Stimulated activated CD4-positive, alpha-beta T cell treated with anti-CD3 and anti-CD28 coated beads, Interleukin-1b, Interleukin-23, amount 100 ng/mL, for 4 hours (primary cell): ENCODE measurements around the gene ZNF555.
"Not testable (repeated sequence)": the region's sequence is repeated elsewhere in the genome, so short reads cannot be mapped to it uniquely, and the experiment has no call there.

Experiments used
- DNase-seq, 2 donors: peaks; one replicate each; pipeline ENCODE4 v3.0.0-alpha.2; 2020; ENCODE audit warnings: low read depth in 2 of 2

ZNF555 gene

GRCh38 chr19:2807379-2808128 lies 33.7 kb upstream of the ZNF555 start:
- DNase-seq: no peak

- DNase-seq: no peak
Measured at GRCh38 chr19:2808129-2808941, 32.9 kb upstream of the ZNF555 start.

- DNase-seq: no peak
Measured at GRCh38 chr19:2809387-2810140, 31.7 kb upstream of the ZNF555 start.

GRCh38 chr19:2810141-2811091 lies 30.9 kb upstream of the ZNF555 start:
- DNase-seq: no peak

GRCh38 chr19:2811221-2811722 lies 30.0 kb upstream of the ZNF555 start:
- DNase-seq: no peak

GRCh38 chr19:2811735-2812413 lies 29.4 kb upstream of the ZNF555 start:
- DNase-seq: no peak

GRCh38 chr19:2812414-2813234 lies 28.7 kb upstream of the ZNF555 start:
- no peak for DNase-seq

- no peak for DNase-seq
Measured at GRCh38 chr19:2813235-2814160, 27.8 kb upstream of the ZNF555 start.

- DNase-seq: no peak
Measured at GRCh38 chr19:2814426-2814825, 26.8 kb upstream of the ZNF555 start.

GRCh38 chr19:2815191-2815614 lies 26.1 kb upstream of the ZNF555 start:
- DNase-seq: no peak

- no peak for DNase-seq
Measured at GRCh38 chr19:2815923-2816322, 25.4 kb upstream of the ZNF555 start.

- DNase-seq: no peak
Measured at GRCh38 chr19:2816641-2817040, 24.6 kb upstream of the ZNF555 start.

GRCh38 chr19:2817237-2817829 lies 23.9 kb upstream of the ZNF555 start:
- not testable (repeated sequence) for DNase-seq

GRCh38 chr19:2819540-2820111 lies 21.6 kb upstream of the ZNF555 start, which contains the start of gene ZNF554:
Gene ZNF554, plus strand, starts transcription at chr19:2819868. Its CDS starts 204 bp downstream, at chr19:2820072.
- DNase-seq: peak; percentile 99

GRCh38 chr19:2820112-2820702 lies 21.1 kb upstream of the ZNF555 start:
- DNase-seq: no peak

- DNase-seq: no peak
Measured at GRCh38 chr19:2822846-2823245, 18.4 kb upstream of the ZNF555 start.

GRCh38 chr19:2823646-2824045 lies 17.6 kb upstream of the ZNF555 start:
- no peak for DNase-seq
